K562 (cell line): ENCODE measurements around the gene PSORS1C2. TPM values are rescaled to one million over a fixed set of nuclear protein-coding genes. Genes with fewer than 3 reads are reported as not detected.

ENCODE experiments used
- ATAC-seq: fragments of 200-7000 bp; cut with Tn5 transposase; 3 replicates; pipeline ENCODE4 v1.9.1; 2020; ENCODE audit warnings: moderate library complexity
- BruUV-seq: library from RNA; stranded (reverse); fragments of 400-500 nt; replicated peaks from 2 replicates; lab custom pipeline; 2021; lab: Mats Ljungman, UMichigan
- CTCF ChIA-PET: fragments of 300-600 bp; formaldehyde crosslinking; extraction: SDS; loops from one replicate; lab custom pipeline; 2021; ENCODE audit warnings: low intra/inter-chr PET ratio; lab: Yijun Ruan, JAX
- POLR2A ChIA-PET: fragments of 300-600, 350-650 bp; sonication (Branson Sonifier 250); formaldehyde crosslinking; extraction: SDS; loops from one replicate; lab custom pipeline; 2021; ENCODE audit warnings: antibody characterized with exemption, inconsistent platforms; lab: Yijun Ruan, JAX
- DNase-seq, 4 experiments: peaks; one replicate each; pipeline versions ENCODE4 v3.0.0 to v3.0.0-alpha.2; 2011 to 2018; ENCODE audit warnings: low spot score in 3 of 4, mixed read lengths in 3 of 4; ENCODE audit errors: extremely low read depth in 1 of 4
- FAIRE-seq: peaks from 2 replicates; lab custom pipeline; 2011; peaks lifted over from hg19 to GRCh38; lab: Jason Lieb, UNC
- H2AFZ ChIP-seq: 2 replicates; pipeline ENCODE4 v1.6.0; 2011; ENCODE audit warnings: low read depth, low read length, control low read depth, inconsistent platforms
- H3K27ac ChIP-seq: fragments of 200-600 bp; 3 replicates; pipeline ENCODE4 v1.8.0; 2011; ENCODE audit warnings: low read depth, mild to moderate bottlenecking, control low read depth, inconsistent platforms, low read length, moderate library complexity, mixed read lengths; ENCODE audit errors: extremely low read depth
- H3K27me3 ChIP-seq, 2 experiments: fragments of 300-600 bp in 1 of 2; 2 replicates in 1 of 2; 3 replicates in 1 of 2; pipeline versions ENCODE4 v1.6.0 to v1.8.0; 2011; ENCODE audit warnings: inconsistent platforms in 2 of 2, low read length in 2 of 2, mild to moderate bottlenecking in 1 of 2, mixed read lengths in 1 of 2, moderate library complexity in 1 of 2; ENCODE audit not compliant: control insufficient read depth in 2 of 2, insufficient read depth in 2 of 2
- H3K36me3 ChIP-seq: fragments of 300-600 bp; 3 replicates; pipeline ENCODE4 v1.8.0; 2011; ENCODE audit warnings: mild to moderate bottlenecking, low read length, inconsistent platforms; ENCODE audit not compliant: control insufficient read depth, insufficient read depth
- H3K4me1 ChIP-seq, 2 experiments: fragments of 200-600 bp in 1 of 2; replicated peaks in 1 of 2; 2 replicates in 1 of 2; 3 replicates in 1 of 2; pipeline versions ENCODE4 v1.5.1 to v1.8.0; 2011; ENCODE audit warnings: inconsistent platforms in 2 of 2, low read length in 2 of 2, mild to moderate bottlenecking in 1 of 2, mixed read lengths in 1 of 2, moderate library complexity in 1 of 2; ENCODE audit not compliant: control insufficient read depth in 2 of 2, insufficient read depth in 2 of 2
- H3K4me2 ChIP-seq: 2 replicates; pipeline ENCODE4 v1.6.1; 2011; ENCODE audit warnings: low read length, control low read depth, inconsistent platforms, mixed read lengths; ENCODE audit not compliant: insufficient read depth
- H3K4me3 ChIP-seq: fragments of 200-600 bp; sonication (generic), shearing (Covaris generic); 2 replicates; pipeline ENCODE4 v1.5.1; 2016; ENCODE audit warnings: control low read depth, inconsistent platforms
- H3K79me2 ChIP-seq: fragments of 200-600 bp; 3 replicates; pipeline ENCODE4 v1.8.0; 2011; ENCODE audit warnings: low read length, inconsistent platforms; ENCODE audit not compliant: control insufficient read depth, insufficient read depth
- H3K9ac ChIP-seq, 2 experiments: 2 replicates each; pipeline versions ENCODE4 v1.6.0 to v1.6.1; 2011; ENCODE audit warnings: low read depth in 2 of 2, low read length in 2 of 2, control low read depth in 1 of 2, inconsistent platforms in 1 of 2, mild to moderate bottlenecking in 1 of 2, mixed read lengths in 1 of 2; ENCODE audit not compliant: insufficient read depth in 1 of 2
- H3K9me1 ChIP-seq: one replicate; pipeline ENCODE4 v1.6.0; 2011; ENCODE audit warnings: inconsistent platforms, mild to moderate bottlenecking, low read length, moderate library complexity; ENCODE audit not compliant: control insufficient read depth, insufficient read depth
- H3K9me3 ChIP-seq: replicated peaks from 2 replicates; pipeline ENCODE4 v1.5.1; 2011; ENCODE audit warnings: low read depth, low read length, inconsistent platforms; ENCODE audit not compliant: control insufficient read depth, insufficient read depth
- H4K20me1 ChIP-seq: replicated peaks from 2 replicates; pipeline ENCODE4 v1.6.1; 2011; ENCODE audit warnings: low read length, inconsistent platforms, mixed read lengths; ENCODE audit not compliant: control insufficient read depth, insufficient read depth
- CREM ChIP-seq: IDR thresholded peaks from 2 replicates; pipeline ENCODE4 v1.6.1; 2014; ENCODE audit warnings: antibody characterized with exemption, low read depth
- EGR1 ChIP-seq: fragments of 450-650 bp; conservative IDR thresholded peaks from 2 replicates; pipeline ENCODE4 v1.6.1; 2017; ENCODE audit warnings: mild to moderate bottlenecking
- RBM25 ChIP-seq: fragments of 200-400 bp; formaldehyde crosslinking; IDR thresholded peaks from 2 replicates; pipeline ENCODE4 v1.6.1; 2018; ENCODE audit warnings: low read length, low read depth, moderate library complexity; ENCODE audit not compliant: severe bottlenecking
- RFX1 ChIP-seq: fragments of 450-650 bp; IDR thresholded peaks from 2 replicates; pipeline ENCODE4 v1.6.1; 2016; ENCODE audit warnings: mild to moderate bottlenecking, moderate library complexity
- ZNF121 ChIP-seq: sonication (generic); formaldehyde crosslinking; conservative IDR thresholded peaks from 2 replicates; pipeline ENCODE4 v1.8.0; 2022; ENCODE audit warnings: missing genetic modification reagents
- ZNF57 ChIP-seq: fragments of 450-650 bp; formaldehyde crosslinking; IDR thresholded peaks from 2 replicates; pipeline ENCODE4 v1.4.0; 2020; ENCODE audit warnings: mild to moderate bottlenecking, moderate library complexity
- ZNF766 ChIP-seq: fragments of 200-800 bp; sonication (Bioruptor generic); conservative IDR thresholded peaks from 2 replicates; pipeline ENCODE4 v1.6.1; 2016; ENCODE audit warnings: missing genetic modification characterization, missing compliant biosample characterization
- ZNF778 ChIP-seq: fragments of 450-650 bp; formaldehyde crosslinking; IDR thresholded peaks from 2 replicates; pipeline ENCODE4 v1.4.0; 2020; ENCODE audit warnings: mild to moderate bottlenecking, moderate library complexity
- ZZZ3 ChIP-seq: fragments of 450-650 bp; IDR thresholded peaks from 2 replicates; pipeline ENCODE4 v1.6.1; 2016; ENCODE audit warnings: antibody characterized with exemption, mild to moderate bottlenecking, moderate library complexity
- WGBS: fragments of 100-300 bp; shearing (Covaris generic); methylation state at CpG from one replicate; pipeline ENCODE4 v1.1.6; 2016; ENCODE audit warnings: low coverage, mixed read lengths; ENCODE audit not compliant: insufficient coverage; ENCODE audit errors: missing lambda C conversion rate; 5-methylcytosine and 5-hydroxymethylcytosine counted together
- in situ Hi-C: fragments of 300-500 bp; cut with MboI; formaldehyde crosslinking; loops from 4 replicates; pipeline ENCODE4 v1.15.0; 2018; ENCODE audit warnings: inconsistent platforms, mixed read lengths
- intact Hi-C: fragments of 100-400 bp; cut with micrococcal nuclease; formaldehyde crosslinking; loops from 2 replicates; pipeline ENCODE4 v1.14.2; 2022
- polyA plus RNA-seq, 8 experiments: library from polyadenylated mRNA; depleted of rRNA in 4 of 8; stranded (reverse) in 5 of 8; unstranded in 3 of 8; fragments of >200 nt; fragmentation: Nextera tagmentation in 2 of 8; fragmentation: Illumina TruSeq in 1 of 8; extraction: Ambion mirVana in 2 of 8; extraction: Trizol in 1 of 8; gene quantifications; 2 replicates each; pipeline versions ENCODE4 v1.2.1 to v1.2.3, GENCODE V29; 2011 to 2014; ENCODE audit warnings: inconsistent platforms in 1 of 8, missing spikeins in 1 of 8
- small RNA-seq: library from RNA; depleted of rRNA; stranded (forward); fragments of <200 nt; gene quantifications from one replicate; pipeline ENCODE3, GENCODE V24; 2014
- total RNA-seq, 7 experiments: library from RNA; depleted of rRNA in 6 of 7; stranded (reverse); fragments of >200 nt in 6 of 7; fragmentation: Illumina TruSeq in 2 of 7; extraction: Trizol in 2 of 7; gene quantifications; 2 replicates each; pipeline versions ENCODE4 v1.2.1 to v1.2.3, GENCODE V29; 2011 to 2021; ENCODE audit warnings: low replicate concordance in 1 of 7
- TF ChIP-seq, protein P1 (sequence below): fragments of 450-650 bp; IDR thresholded peaks from 2 replicates; pipeline ENCODE4 v1.6.1; 2016; ENCODE audit warnings: mild to moderate bottlenecking
- TF ChIP-seq, protein P2 (sequence below): fragments of 450-650 bp; IDR thresholded peaks from 2 replicates; pipeline ENCODE4 v1.6.1; 2016

PSORS1C2 gene
- total and polyA plus RNA-seq, 9 of the 15 experiments (the other 6 are each of a cell fraction or from before 2014, with no cell fraction given), result not detected

DNA sequence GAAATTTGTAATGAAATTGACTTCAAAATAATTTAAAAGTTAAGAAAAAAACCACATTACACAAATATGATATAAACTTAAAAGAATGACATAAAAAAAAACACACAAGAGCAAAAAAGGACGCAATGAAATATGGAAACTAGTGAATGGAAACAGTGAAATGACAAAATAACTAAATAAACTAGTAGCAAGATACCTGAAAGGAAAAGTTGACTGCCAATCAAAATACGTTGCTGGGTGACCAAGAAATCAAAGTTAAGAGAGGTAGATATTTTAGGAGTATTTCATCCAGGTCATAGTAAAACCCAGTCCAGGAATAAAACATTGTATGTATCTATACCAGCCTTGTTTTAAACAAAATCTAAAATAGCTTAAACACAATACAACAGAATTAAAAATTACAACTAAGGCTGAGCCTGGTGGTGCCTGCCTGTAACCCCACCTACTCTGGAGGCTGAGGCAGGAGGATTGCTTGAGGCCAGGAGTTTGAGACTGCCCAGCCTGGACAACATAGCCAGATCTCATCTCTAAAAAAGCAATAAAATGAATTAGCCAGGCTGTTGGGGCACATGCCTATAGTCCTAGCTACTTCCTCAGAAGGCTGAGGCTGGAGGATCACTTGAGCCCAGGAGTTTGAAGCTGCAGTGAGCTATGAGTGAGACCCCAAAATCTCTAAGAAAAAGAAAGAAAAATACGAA lies 48.4 kb downstream of the PSORS1C2 start:
- Histone ChIP-seq H3K27me3 (peaks cover 0 to 6% of the 10 kb centered on the region in 2 experiments; a peak in 2 of 5 replicates), H4K20me1 (no peaks in the 10 kb centered on the region), H3K27ac (no peak overlapping the region), H3K4me1 (peaks cover 6 to 16% of the 10 kb centered on the region in 2 experiments), H3K4me3 (no peak overlapping the region), H3K9me1 (no peaks in the 10 kb centered on the region), H3K36me3 (no peaks in the 10 kb centered on the region), H3K4me2 (no peak overlapping the region), H2AFZ (0 out of 2 replicates have a peak overlapping the region, but pooled peaks have one; percentile 41), H3K9ac (no peak overlapping the region), H3K9me3 (no peaks in the 10 kb centered on the region), H3K79me2 (no peaks in the 10 kb centered on the region)
- ChIA-PET CTCF (interaction anchor here (0.5 to 0.7 kb wide), 2 partner anchors 102 to 645 kb away, joined by 3 read pairs; no protein-coding TSS in a partner anchor), POLR2A (no interaction called here)
- in situ Hi-C loops (no loop called here), intact Hi-C loops (no loop called here)
- ATAC-seq (no peak), DNase-seq (no peak), FAIRE-seq (no peak)
- BruUV-seq, result no TSS peak
- TF ChIP-seq, protein P1, sequence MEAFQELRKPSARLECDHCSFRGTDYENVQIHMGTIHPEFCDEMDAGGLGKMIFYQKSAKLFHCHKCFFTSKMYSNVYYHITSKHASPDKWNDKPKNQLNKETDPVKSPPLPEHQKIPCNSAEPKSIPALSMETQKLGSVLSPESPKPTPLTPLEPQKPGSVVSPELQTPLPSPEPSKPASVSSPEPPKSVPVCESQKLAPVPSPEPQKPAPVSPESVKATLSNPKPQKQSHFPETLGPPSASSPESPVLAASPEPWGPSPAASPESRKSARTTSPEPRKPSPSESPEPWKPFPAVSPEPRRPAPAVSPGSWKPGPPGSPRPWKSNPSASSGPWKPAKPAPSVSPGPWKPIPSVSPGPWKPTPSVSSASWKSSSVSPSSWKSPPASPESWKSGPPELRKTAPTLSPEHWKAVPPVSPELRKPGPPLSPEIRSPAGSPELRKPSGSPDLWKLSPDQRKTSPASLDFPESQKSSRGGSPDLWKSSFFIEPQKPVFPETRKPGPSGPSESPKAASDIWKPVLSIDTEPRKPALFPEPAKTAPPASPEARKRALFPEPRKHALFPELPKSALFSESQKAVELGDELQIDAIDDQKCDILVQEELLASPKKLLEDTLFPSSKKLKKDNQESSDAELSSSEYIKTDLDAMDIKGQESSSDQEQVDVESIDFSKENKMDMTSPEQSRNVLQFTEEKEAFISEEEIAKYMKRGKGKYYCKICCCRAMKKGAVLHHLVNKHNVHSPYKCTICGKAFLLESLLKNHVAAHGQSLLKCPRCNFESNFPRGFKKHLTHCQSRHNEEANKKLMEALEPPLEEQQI, result no peak
- TF ChIP-seq ZZZ3 (no peak), ZNF57 (no peak), ZNF121 (peak; percentile 88), RFX1 (0 out of 2 replicates have a peak, but pooled peaks have one; percentile 12), ZNF778 (CRISPR knock-in tag) (no peak), CREM (no peak), ZNF766 (CRISPR knock-in tag) (no peak), RBM25 (peak; percentile 61), EGR1 (no peak)
- TF ChIP-seq, protein P2, sequence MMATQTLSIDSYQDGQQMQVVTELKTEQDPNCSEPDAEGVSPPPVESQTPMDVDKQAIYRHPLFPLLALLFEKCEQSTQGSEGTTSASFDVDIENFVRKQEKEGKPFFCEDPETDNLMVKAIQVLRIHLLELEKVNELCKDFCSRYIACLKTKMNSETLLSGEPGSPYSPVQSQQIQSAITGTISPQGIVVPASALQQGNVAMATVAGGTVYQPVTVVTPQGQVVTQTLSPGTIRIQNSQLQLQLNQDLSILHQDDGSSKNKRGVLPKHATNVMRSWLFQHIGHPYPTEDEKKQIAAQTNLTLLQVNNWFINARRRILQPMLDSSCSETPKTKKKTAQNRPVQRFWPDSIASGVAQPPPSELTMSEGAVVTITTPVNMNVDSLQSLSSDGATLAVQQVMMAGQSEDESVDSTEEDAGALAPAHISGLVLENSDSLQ, result peak; percentile 78
- 25% methylated on average over 3 of the region's 3 CpGs for WGBS

Small RNA genes lying within 50 kb of the gene (small RNA-seq; reads per million reads assigned to genes)
- not detected for gene POLR2LP1

Other genes with a start within 250 kb of the PSORS1C2 start
Only the 7 nearest of the 14 such genes appear.
- gene MUC22, start 128.6 kb downstream of the PSORS1C2 start, total RNA-seq (2014; rRNA removed), result not detected in 2 replicates
- gene MUC22, start 128.6 kb downstream of the PSORS1C2 start, total RNA-seq (2014; rRNA removed; fragmentation: Illumina TruSeq; extraction: Trizol), result not detected in 2 replicates
- gene MUC22, start 128.6 kb downstream of the PSORS1C2 start, total RNA-seq (2015; rRNA removed; fragmentation: Illumina TruSeq; extraction: Trizol), result not detected in 2 replicates
- not detected in 2 replicates for gene MUC22, start 128.6 kb downstream of the PSORS1C2 start, total RNA-seq (2021)
- gene MUC22, start 128.6 kb downstream of the PSORS1C2 start, polyA plus RNA-seq (2011; rRNA removed), result not detected in 2 replicates
- 0.01 TPM in 1 of 2 replicates, not detected in the other for gene MUC22, start 128.6 kb downstream of the PSORS1C2 start, polyA plus RNA-seq (2014; fragmentation: Illumina TruSeq; extraction: Trizol)
- not detected for gene MUC22, start 128.6 kb downstream of the PSORS1C2 start, polyA plus RNA-seq (2014; fragmentation: Nextera tagmentation; extraction: Ambion mirVana)
- 0.03 TPM in 1 of 2 replicates, not detected in the other for gene MUC22, start 128.6 kb downstream of the PSORS1C2 start, polyA plus RNA-seq (2014; rRNA removed)
- not detected in 2 replicates for gene C6orf15, start 26.5 kb downstream of the PSORS1C2 start, total RNA-seq (2014; rRNA removed)
- gene C6orf15, start 26.5 kb downstream of the PSORS1C2 start, total RNA-seq (2014; rRNA removed; fragmentation: Illumina TruSeq; extraction: Trizol), result not detected in 2 replicates
- gene C6orf15, start 26.5 kb downstream of the PSORS1C2 start, total RNA-seq (2015; rRNA removed; fragmentation: Illumina TruSeq; extraction: Trizol), result not detected in 2 replicates
- not detected in 2 replicates for gene C6orf15, start 26.5 kb downstream of the PSORS1C2 start, total RNA-seq (2021)
- not detected in 2 replicates for gene C6orf15, start 26.5 kb downstream of the PSORS1C2 start, polyA plus RNA-seq (2011; rRNA removed)
- not detected in 2 replicates for gene C6orf15, start 26.5 kb downstream of the PSORS1C2 start, polyA plus RNA-seq (2014; fragmentation: Illumina TruSeq; extraction: Trizol)
- not detected for gene C6orf15, start 26.5 kb downstream of the PSORS1C2 start, polyA plus RNA-seq (2014; fragmentation: Nextera tagmentation; extraction: Ambion mirVana)
- not detected in 2 replicates for gene C6orf15, start 26.5 kb downstream of the PSORS1C2 start, polyA plus RNA-seq (2014; rRNA removed)
- not detected in 2 replicates for gene PSORS1C1, start 24.3 kb downstream of the PSORS1C2 start, total RNA-seq (2014; rRNA removed)
- not detected in 2 replicates for gene PSORS1C1, start 24.3 kb downstream of the PSORS1C2 start, total RNA-seq (2014; rRNA removed; fragmentation: Illumina TruSeq; extraction: Trizol)
- gene PSORS1C1, start 24.3 kb downstream of the PSORS1C2 start, total RNA-seq (2015; rRNA removed; fragmentation: Illumina TruSeq; extraction: Trizol), result not detected in 2 replicates
- not detected in 2 replicates for gene PSORS1C1, start 24.3 kb downstream of the PSORS1C2 start, total RNA-seq (2021)
- 0.14 TPM in 1 of 2 replicates, not detected in the other for gene PSORS1C1, start 24.3 kb downstream of the PSORS1C2 start, polyA plus RNA-seq (2011; rRNA removed)
- gene PSORS1C1, start 24.3 kb downstream of the PSORS1C2 start, polyA plus RNA-seq (2014; fragmentation: Illumina TruSeq; extraction: Trizol), result not detected in 2 replicates
- gene PSORS1C1, start 24.3 kb downstream of the PSORS1C2 start, polyA plus RNA-seq (2014; fragmentation: Nextera tagmentation; extraction: Ambion mirVana), result under 1 TPM in 1 of 2 experiments, not detected in 1; 0.11 TPM
- gene PSORS1C1, start 24.3 kb downstream of the PSORS1C2 start, polyA plus RNA-seq (2014; rRNA removed), result 0.27 TPM in 1 of 2 replicates, not detected in the other
- not detected in 2 replicates for gene CDSN, start 18.6 kb downstream of the PSORS1C2 start, total RNA-seq (2014; rRNA removed)
- gene CDSN, start 18.6 kb downstream of the PSORS1C2 start, total RNA-seq (2014; rRNA removed; fragmentation: Illumina TruSeq; extraction: Trizol), result not detected in 2 replicates
- not detected in 2 replicates for gene CDSN, start 18.6 kb downstream of the PSORS1C2 start, total RNA-seq (2015; rRNA removed; fragmentation: Illumina TruSeq; extraction: Trizol)
- not detected in 2 replicates for gene CDSN, start 18.6 kb downstream of the PSORS1C2 start, total RNA-seq (2021)
- not detected in 2 replicates for gene CDSN, start 18.6 kb downstream of the PSORS1C2 start, polyA plus RNA-seq (2011; rRNA removed)
- gene CDSN, start 18.6 kb downstream of the PSORS1C2 start, polyA plus RNA-seq (2014; fragmentation: Illumina TruSeq; extraction: Trizol), result not detected in 2 replicates
- not detected for gene CDSN, start 18.6 kb downstream of the PSORS1C2 start, polyA plus RNA-seq (2014; fragmentation: Nextera tagmentation; extraction: Ambion mirVana)
- not detected in 2 replicates for gene CDSN, start 18.6 kb downstream of the PSORS1C2 start, polyA plus RNA-seq (2014; rRNA removed)
- 37.6 and 40.3 TPM in 2 replicates for gene CCHCR1, start 18.7 kb upstream of the PSORS1C2 start, total RNA-seq (2014; rRNA removed)
- 26.2 and 29.8 TPM in 2 replicates for gene CCHCR1, start 18.7 kb upstream of the PSORS1C2 start, total RNA-seq (2014; rRNA removed; fragmentation: Illumina TruSeq; extraction: Trizol)
- gene CCHCR1, start 18.7 kb upstream of the PSORS1C2 start, total RNA-seq (2015; rRNA removed; fragmentation: Illumina TruSeq; extraction: Trizol), result 32.2 and 34.8 TPM in 2 replicates
- gene CCHCR1, start 18.7 kb upstream of the PSORS1C2 start, total RNA-seq (2021), result 35.0 and 45.8 TPM in 2 replicates
- 31.2 and 32.0 TPM in 2 replicates for gene CCHCR1, start 18.7 kb upstream of the PSORS1C2 start, polyA plus RNA-seq (2011; rRNA removed)
- gene CCHCR1, start 18.7 kb upstream of the PSORS1C2 start, polyA plus RNA-seq (2014; fragmentation: Illumina TruSeq; extraction: Trizol), result 29.3 and 36.1 TPM in 2 replicates
- 1 to 10 TPM; 1.2 to 1.8 TPM for gene CCHCR1, start 18.7 kb upstream of the PSORS1C2 start, polyA plus RNA-seq (2014; fragmentation: Nextera tagmentation; extraction: Ambion mirVana)
- gene CCHCR1, start 18.7 kb upstream of the PSORS1C2 start, polyA plus RNA-seq (2014; rRNA removed), result 45.9 and 47.3 TPM in 2 replicates
- gene TCF19, start 19.5 kb upstream of the PSORS1C2 start, total RNA-seq (2014; rRNA removed), result 42.5 and 68.9 TPM in 2 replicates
- 19.3 and 19.4 TPM in 2 replicates for gene TCF19, start 19.5 kb upstream of the PSORS1C2 start, total RNA-seq (2014; rRNA removed; fragmentation: Illumina TruSeq; extraction: Trizol)
- 29.6 and 33.1 TPM in 2 replicates for gene TCF19, start 19.5 kb upstream of the PSORS1C2 start, total RNA-seq (2015; rRNA removed; fragmentation: Illumina TruSeq; extraction: Trizol)
- 30.2 and 31.1 TPM in 2 replicates for gene TCF19, start 19.5 kb upstream of the PSORS1C2 start, total RNA-seq (2021)
- gene TCF19, start 19.5 kb upstream of the PSORS1C2 start, polyA plus RNA-seq (2011; rRNA removed), result 18.2 and 23.0 TPM in 2 replicates
- gene TCF19, start 19.5 kb upstream of the PSORS1C2 start, polyA plus RNA-seq (2014; fragmentation: Illumina TruSeq; extraction: Trizol), result 25.7 and 29.2 TPM in 2 replicates
- 1 to 10 TPM; 4.2 to 4.6 TPM for gene TCF19, start 19.5 kb upstream of the PSORS1C2 start, polyA plus RNA-seq (2014; fragmentation: Nextera tagmentation; extraction: Ambion mirVana)
- gene TCF19, start 19.5 kb upstream of the PSORS1C2 start, polyA plus RNA-seq (2014; rRNA removed), result 30.0 and 33.6 TPM in 2 replicates
- not detected in 2 replicates for gene POU5F1, start 31.6 kb upstream of the PSORS1C2 start, total RNA-seq (2014; rRNA removed)
- not detected in 2 replicates for gene POU5F1, start 31.6 kb upstream of the PSORS1C2 start, total RNA-seq (2014; rRNA removed; fragmentation: Illumina TruSeq; extraction: Trizol)
- gene POU5F1, start 31.6 kb upstream of the PSORS1C2 start, total RNA-seq (2015; rRNA removed; fragmentation: Illumina TruSeq; extraction: Trizol), result not detected in 2 replicates
- 2.0 and 2.3 TPM in 2 replicates for gene POU5F1, start 31.6 kb upstream of the PSORS1C2 start, total RNA-seq (2021)
- gene POU5F1, start 31.6 kb upstream of the PSORS1C2 start, polyA plus RNA-seq (2011; rRNA removed), result not detected in 2 replicates
- not detected in 2 replicates for gene POU5F1, start 31.6 kb upstream of the PSORS1C2 start, polyA plus RNA-seq (2014; fragmentation: Illumina TruSeq; extraction: Trizol)
- gene POU5F1, start 31.6 kb upstream of the PSORS1C2 start, polyA plus RNA-seq (2014; fragmentation: Nextera tagmentation; extraction: Ambion mirVana), result under 1 TPM; 0.06 to 0.10 TPM
- gene POU5F1, start 31.6 kb upstream of the PSORS1C2 start, polyA plus RNA-seq (2014; rRNA removed), result not detected in 2 replicates